Mammary epithelial cell (primary cell): Measurements from ENCODE around the gene SSBP4.

Experiments
- EZH2 ChIP-seq: IDR thresholded peaks from 2 replicates; pipeline ENCODE4 v1.6.1; 2012; ENCODE audit warnings: low read length, inconsistent platforms, borderline replicate concordance
- TF ChIP-seq, protein P1 (sequence below), 2 donors: IDR thresholded peaks in 1 of 2; conservative IDR thresholded peaks in 1 of 2; 2 replicates each; pipeline ENCODE4 v1.5.1; 2011 to 2012; ENCODE audit warnings: inconsistent platforms in 2 of 2, low read length in 2 of 2, mild to moderate bottlenecking in 2 of 2, control low read depth in 1 of 2, low read depth in 1 of 2; ENCODE audit not compliant: insufficient read depth in 1 of 2; ENCODE audit errors: extremely low read depth in 1 of 2

DNA sequence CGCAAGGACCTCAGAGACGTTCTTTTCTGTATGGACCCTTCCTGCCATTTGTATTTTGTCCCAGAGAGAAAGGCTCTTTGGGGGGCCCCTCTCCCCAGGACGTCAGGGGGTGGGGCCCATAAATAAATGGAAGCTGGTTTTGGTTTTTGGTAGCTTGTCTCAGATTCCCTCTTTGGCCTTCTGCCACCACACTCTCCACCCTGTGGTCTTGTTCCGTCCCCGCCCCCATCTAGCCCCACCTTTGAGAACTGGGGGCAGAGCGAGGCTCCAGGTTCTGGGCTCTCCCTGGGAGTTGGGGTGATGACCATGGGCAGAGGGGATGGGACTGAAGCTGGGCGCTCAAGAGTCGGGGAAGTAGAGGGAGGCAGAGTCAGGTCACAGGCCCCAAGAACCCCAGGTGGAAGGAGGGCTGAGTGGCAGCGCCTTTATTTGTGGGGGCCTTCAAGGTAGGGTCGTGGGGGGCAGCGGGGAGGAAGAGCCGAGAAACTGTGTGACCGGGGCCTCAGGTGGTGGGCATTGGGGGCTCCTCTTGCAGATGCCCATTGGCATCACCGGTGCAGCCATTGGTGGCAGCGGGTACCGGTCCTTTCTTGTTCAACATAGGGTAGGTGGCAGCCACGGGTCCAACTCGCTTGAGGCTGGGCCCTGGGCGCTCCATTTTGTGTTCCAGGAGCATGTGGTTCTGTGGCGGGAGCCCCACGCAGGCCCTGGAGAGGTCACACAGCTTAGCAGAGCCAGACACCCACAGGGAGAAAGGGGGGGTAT lies 15.4 kb downstream of the SSBP4 start:
- TF ChIP-seq, protein P1, sequence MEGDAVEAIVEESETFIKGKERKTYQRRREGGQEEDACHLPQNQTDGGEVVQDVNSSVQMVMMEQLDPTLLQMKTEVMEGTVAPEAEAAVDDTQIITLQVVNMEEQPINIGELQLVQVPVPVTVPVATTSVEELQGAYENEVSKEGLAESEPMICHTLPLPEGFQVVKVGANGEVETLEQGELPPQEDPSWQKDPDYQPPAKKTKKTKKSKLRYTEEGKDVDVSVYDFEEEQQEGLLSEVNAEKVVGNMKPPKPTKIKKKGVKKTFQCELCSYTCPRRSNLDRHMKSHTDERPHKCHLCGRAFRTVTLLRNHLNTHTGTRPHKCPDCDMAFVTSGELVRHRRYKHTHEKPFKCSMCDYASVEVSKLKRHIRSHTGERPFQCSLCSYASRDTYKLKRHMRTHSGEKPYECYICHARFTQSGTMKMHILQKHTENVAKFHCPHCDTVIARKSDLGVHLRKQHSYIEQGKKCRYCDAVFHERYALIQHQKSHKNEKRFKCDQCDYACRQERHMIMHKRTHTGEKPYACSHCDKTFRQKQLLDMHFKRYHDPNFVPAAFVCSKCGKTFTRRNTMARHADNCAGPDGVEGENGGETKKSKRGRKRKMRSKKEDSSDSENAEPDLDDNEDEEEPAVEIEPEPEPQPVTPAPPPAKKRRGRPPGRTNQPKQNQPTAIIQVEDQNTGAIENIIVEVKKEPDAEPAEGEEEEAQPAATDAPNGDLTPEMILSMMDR (conservative IDR thresholded peaks at IDR 0.05 in 1 of 2, IDR thresholded peaks at IDR 0.05 in 1 of 2; ENCODE audit: extremely low read depth in 1 of 2, insufficient read depth in 1 of 2, low read depth in 1 of 2, low read length in 2 of 2): no peak
- TF ChIP-seq EZH2: no peak
